IPS-NIHi11 (cell line): ENCODE measurements around the gene RFLNA.
A peak's percentile ranks its signal among the peaks of the same experiment; 100 is the strongest.

Source experiments
- DNase-seq: peaks from one replicate; pipeline ENCODE4 v3.0.0; 2012; ENCODE audit warnings: mixed read lengths, low spot score

RFLNA gene

GRCh38 chr12:124336742-124337520, 42.0 kb downstream of the RFLNA start:
- DNase-seq: no peak

- DNase-seq: no peak
These were observed 42.7 kb downstream of the RFLNA start for GRCh38 chr12:124337622-124338021.

GRCh38 chr12:124338448-124338847, 43.6 kb downstream of the RFLNA start:
- no peak for DNase-seq

GRCh38 chr12:124338876-124339603, 44.1 kb downstream of the RFLNA start:
- no peak for DNase-seq

- DNase-seq: no peak
These were observed 45.4 kb downstream of the RFLNA start for GRCh38 chr12:124340080-124340900.

DNA sequence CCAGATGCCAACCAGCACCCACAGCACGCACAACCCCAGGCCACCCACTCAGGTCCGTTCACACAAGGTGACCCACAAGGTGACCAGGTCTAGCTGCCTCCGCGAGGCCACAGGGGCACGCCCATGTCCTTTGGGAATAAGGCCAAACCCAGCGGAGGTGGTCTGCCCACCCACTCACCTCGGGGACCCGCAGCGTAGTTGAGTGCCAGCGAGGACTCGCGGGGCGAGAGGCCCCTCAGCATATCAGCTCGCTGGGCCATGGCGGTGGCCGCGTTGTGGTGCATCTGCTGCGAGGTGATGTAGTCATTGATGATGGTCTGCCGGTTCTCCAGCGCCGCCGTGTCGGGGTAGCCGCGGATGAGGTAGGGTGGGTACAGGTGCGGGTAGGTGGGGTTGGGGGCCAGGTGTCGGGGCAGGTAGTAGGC, 46.8 kb downstream of the RFLNA start:
- no peak for DNase-seq

GRCh38 chr12:124344022-124344421, 49.1 kb downstream of the RFLNA start:
- DNase-seq: no peak

- DNase-seq: no peak
These were observed 49.6 kb downstream of the RFLNA start for GRCh38 chr12:124344526-124344925.

- DNase-seq: no peak
These were observed 50.9 kb downstream of the RFLNA start for GRCh38 chr12:124345795-124346194.

- DNase-seq: no peak
These were observed 51.7 kb downstream of the RFLNA start for GRCh38 chr12:124346425-124347168.

DNA sequence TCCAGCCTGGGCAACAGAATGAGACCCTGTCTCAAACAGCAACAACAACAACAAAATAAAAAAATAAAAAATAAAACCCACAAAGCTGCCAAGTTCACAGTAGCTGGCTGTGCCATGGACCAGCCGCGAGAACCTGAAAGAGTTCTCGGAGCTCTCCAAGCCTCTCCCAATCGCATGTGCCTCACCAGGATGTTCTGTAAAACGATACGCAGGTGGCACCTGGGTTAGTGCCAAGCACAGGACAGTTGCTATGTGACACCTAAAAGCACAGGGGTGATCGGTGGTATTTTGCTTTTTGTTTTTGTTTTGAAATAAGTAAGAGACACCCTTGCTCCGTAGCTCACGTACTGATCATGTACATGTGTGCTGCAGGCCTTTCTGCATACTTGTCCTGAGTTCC, 52.4 kb downstream of the RFLNA start:
- no peak for DNase-seq

DNA sequence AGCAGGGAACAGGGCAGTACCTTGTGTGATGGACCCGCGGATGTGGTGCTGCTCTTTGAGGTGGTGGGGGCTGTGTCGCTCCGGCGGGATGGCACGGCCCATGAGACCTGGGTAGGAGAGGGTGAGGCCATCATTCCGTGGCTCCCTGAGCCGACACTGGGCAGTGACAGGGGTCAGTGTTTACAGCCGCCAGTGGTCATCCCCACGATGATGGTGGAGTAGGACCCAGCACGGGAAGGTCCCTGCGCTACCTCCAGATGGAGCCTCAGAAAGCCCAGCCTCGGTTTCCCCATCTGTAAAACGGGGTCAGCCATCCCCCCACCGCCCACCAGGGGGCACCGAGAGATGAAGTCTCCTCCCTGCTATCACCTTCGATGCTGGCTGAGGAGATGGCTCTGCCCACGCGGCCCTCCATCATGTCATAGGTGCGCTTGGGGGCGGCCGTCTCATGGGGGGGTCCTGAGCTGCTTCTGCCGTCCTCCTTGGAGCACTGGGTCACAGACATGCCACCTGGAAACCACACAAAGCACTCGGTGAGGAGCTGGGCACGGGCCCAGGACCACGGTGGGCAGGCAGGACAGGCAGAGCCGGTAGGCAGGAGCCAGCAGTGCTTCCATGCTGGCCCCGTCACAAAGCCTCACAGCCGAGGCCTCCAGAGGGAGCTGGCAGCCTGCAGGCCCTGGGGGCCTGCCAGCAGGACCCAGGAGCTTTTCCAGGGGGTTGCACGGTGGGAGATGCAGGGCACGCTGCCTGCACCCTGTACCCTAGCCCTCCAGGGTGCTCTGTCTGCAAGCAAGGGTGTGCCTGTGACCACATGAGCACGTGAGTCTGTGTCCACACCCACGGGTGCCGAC, 53.1 kb downstream of the RFLNA start:
- peak; percentile 72 for DNase-seq

DNA sequence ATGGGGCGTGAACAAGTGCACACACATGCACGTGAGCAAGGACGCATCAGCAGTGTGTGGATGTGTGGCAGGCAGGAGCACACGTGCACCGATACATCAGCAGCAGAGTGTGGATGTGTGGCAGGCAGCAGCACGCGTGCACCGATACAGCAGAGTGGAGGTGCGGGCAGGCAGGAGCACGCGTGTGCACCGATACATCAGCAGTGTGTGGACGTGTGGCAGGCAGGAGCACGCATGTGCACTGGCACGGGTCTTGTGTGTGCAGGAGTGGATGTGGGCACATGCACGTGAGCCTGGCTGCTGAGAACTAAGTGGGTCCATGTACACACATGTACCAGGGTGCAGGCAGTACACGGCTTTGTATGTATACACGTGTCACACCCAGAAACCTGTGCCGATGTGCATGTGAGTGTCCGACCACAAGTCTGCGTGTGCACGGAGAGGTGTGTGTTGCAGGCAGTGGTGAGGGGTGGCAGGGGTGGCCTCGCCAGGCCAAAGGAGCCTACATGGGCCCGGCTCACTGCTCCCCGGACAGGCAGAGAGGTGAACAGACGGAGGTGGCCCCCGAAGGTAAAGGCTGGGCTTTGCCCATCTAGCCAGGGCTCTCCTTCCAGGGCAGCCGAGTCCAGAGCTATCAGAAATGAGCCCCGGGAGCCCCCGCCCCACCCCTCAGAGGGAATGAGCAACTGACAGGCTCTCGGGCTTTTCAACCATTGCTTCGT, 53.9 kb downstream of the RFLNA start:
- DNase-seq: no peak

DNA sequence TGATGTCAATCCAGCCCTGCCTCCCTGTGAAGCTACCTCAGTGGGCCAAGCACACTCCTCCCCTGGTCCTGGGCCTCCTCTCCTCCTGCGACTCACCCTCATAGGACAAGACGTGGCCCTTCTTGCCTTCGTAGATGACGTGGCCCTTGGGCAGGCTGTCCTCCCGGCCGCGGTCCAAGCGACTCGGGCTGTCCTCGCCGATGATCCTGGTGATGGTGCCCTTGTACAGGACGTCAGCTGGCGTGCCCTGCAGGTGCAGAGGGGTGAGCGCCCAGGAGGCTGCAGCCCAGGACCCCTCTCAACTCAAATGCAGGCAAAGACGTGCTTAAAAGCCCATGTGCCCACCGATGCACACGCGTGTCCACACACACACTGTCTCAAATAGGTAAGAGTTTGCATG, 55.6 kb downstream of the RFLNA start:
- DNase-seq: no peak

GRCh38 chr12:124351422-124351821, 56.5 kb downstream of the RFLNA start:
- DNase-seq: no peak

DNA sequence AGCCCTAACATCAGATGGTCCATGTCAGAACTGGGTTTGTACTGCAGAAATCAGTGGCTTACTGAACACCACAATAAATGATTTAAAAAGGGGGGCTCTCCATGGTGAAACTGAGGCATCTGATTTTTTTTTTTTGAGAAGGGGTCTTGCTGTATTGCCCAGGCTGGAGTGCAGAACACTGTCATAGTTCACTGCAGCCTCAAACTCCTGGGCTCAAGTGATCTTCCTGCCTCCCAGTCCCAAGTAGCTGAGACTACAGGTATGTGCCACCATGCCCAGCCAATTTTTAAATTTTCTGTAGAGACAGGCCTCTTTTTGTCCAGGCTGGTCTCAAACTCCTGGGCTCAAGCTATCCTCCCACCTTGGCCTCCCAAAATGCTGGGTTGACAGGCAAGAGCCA, 57.4 kb downstream of the RFLNA start:
- DNase-seq: no peak

DNA sequence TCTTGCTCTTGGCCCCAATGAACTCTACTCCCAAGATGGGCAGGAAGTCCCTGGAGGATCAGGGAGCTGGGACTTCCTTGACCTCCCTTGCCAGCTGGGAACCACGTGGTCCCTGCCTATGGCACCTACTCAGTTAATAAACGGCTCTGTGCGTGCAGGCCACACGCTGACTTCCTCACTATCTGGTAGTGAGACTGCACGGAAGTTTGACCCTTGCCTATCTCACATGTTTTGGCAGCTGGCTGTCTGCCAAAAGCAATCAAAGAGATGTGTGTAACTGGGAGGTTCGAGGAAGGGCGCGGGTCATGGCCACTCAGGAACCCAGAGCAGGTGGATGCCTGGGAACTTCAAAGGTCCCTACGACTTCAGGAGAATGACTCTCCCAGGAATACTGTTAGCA, 57.9 kb downstream of the RFLNA start:
- DNase-seq: no peak

DNA sequence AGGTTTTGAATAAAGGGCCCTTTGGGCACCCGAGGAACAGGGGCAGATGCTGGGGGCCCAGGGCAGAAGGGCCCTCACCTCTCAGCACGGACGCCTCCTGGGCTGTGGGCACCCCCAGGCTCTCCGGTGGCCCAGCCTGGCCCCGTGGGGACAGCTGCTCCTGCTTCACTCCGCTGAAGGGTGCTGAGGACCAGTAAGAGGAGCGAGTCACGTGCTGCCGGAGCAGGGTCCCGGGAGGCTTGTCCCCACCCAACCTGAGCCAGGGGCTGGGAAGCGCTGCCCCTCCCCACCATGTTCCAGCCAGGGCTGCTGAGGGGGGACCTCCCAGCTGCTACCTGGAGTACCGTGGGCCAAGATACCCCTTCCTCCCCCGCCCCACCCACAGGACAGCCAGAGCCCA, 59.5 kb downstream of the RFLNA start:
- DNase-seq: no peak

DNA sequence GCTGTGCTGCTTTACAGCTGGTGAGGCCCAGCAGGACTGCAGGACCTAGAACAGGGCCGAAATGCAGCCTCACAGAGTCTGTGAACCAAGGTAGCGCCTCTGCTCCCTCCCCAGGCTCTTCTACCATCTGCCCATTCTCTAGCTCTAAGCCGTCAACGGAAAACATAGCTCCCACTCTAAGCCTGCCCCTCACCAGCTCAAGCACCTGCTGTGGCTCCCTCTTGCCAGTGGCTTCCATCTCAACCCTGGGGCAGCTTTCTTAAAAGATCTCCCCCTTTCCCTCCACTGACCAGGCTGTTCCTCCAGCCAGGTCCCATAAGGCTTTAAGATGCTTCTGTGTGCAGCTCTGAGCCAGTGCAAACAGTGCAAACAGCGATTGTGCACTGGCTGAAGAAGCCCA, 61.3 kb downstream of the RFLNA start:
- no peak for DNase-seq

DNA sequence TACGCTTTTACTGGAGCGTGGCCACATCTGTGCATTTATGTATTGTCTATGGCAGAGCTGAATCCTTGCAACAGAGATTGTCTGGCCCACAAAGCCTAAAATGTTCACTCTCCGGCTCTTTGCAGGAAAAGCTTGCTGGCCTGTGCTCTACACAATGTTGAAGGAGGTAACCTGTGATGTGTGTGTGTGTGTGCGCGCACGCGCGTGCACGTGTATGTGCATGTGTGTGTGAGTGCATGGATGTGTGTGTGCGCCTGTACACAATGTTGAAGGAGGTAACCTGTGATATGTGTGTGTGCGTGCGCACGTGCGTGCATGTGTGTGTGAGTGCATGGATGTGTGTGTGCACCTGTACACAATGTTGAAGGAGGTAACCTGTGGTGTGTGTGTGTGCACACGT, 62.7 kb downstream of the RFLNA start:
- DNase-seq: no peak
